ENCODE data around the gene APAF1. TPM values are rescaled to one million over a fixed set of nuclear protein-coding genes. Genes with fewer than 3 reads are reported as not detected.

Gene APAF1
- total RNA-seq, 3 donors from 2014 or later (not counting 1 experiment from before 2014, with no cell fraction given): 33.5 to 43.7 (median 34.9) TPM

- no peaks in the 10 kb centered on the region for H3K36me3 Mint-ChIP-seq
- WGBS (ENCODE audit: insufficient coverage): 93% methylated on average over 3 of the region's 3 CpGs
- H3K4me1 Mint-ChIP-seq: no peaks in the 10 kb centered on the region
- Histone ChIP-seq H3K9me3 (ENCODE audit: control insufficient read depth, insufficient read depth, low read length) (no peaks in the 10 kb centered on the region), H3K4me1 (ENCODE audit: control insufficient read depth, insufficient read depth, low read length) (no peaks in the 10 kb centered on the region), H3K36me3 (ENCODE audit: control insufficient read depth, insufficient read depth, low read length) (no peaks in the 10 kb centered on the region), H3K27me3 (ENCODE audit: control insufficient read depth, insufficient read depth, low read length) (no peaks in the 10 kb centered on the region), H3K27ac (ENCODE audit: low read length) (no peak overlapping the region), H3K4me3 (ENCODE audit: low read length) (no peak overlapping the region)
- intact Hi-C loops (cut with micrococcal nuclease): no loop called here
- peaks cover 0 to 3% of the 10 kb centered on the region in 2 donors for H3K27me3 Mint-ChIP-seq (ENCODE audit: low read depth in 2 of 2)
- no peak overlapping the region for H3K4me3 Mint-ChIP-seq
- TF ChIP-seq CTCF (IDR thresholded peaks at IDR 0.05): no peak
- no peak for DNase-seq
- H3K9me3 Mint-ChIP-seq: no peaks in the 10 kb centered on the region
- ATAC-seq: no peak
- H3K27ac Mint-ChIP-seq: no peak overlapping the region
Measured at GRCh38 chr12:98772818-98773217, 127.7 kb downstream of the APAF1 start.

- peaks cover 9 to 21% of the 10 kb centered on the region in 2 donors for H3K27me3 Mint-ChIP-seq (ENCODE audit: low read depth in 2 of 2)
- no peaks in the 10 kb centered on the region for H3K9me3 ChIP-seq (ENCODE audit: control insufficient read depth, insufficient read depth, low read length)
- intact Hi-C loops (cut with micrococcal nuclease): no loop called here
- H3K27ac Mint-ChIP-seq: no peak overlapping the region
- no peaks in the 10 kb centered on the region for H3K36me3 ChIP-seq (ENCODE audit: control insufficient read depth, insufficient read depth, low read length)
- no peak overlapping the region for H3K4me3 Mint-ChIP-seq
- H3K4me3 ChIP-seq (ENCODE audit: low read length): no peak overlapping the region
- no peaks in the 10 kb centered on the region for H3K4me1 ChIP-seq (ENCODE audit: control insufficient read depth, insufficient read depth, low read length)
- DNase-seq (no peak), ATAC-seq (no peak)
- WGBS (ENCODE audit: insufficient coverage): 52% methylated on average over 3 of the region's 4 CpGs
- no peaks in the 10 kb centered on the region for H3K27me3 ChIP-seq (ENCODE audit: control insufficient read depth, insufficient read depth, low read length)
- H3K4me1 Mint-ChIP-seq: no peaks in the 10 kb centered on the region
- no peaks in the 10 kb centered on the region for H3K9me3 Mint-ChIP-seq
- no peak overlapping the region for H3K27ac ChIP-seq (ENCODE audit: low read length)
- TF ChIP-seq CTCF (IDR thresholded peaks at IDR 0.05): no peak
- H3K36me3 Mint-ChIP-seq: no peaks in the 10 kb centered on the region
Measured at GRCh38 chr12:98780261-98780660, 135.2 kb downstream of the APAF1 start.

- no peak overlapping the region for H3K4me3 Mint-ChIP-seq
- peaks cover 9 to 21% of the 10 kb centered on the region in 2 donors for H3K27me3 Mint-ChIP-seq (ENCODE audit: low read depth in 2 of 2)
- H3K36me3 Mint-ChIP-seq: no peaks in the 10 kb centered on the region
- H3K4me1 ChIP-seq (ENCODE audit: control insufficient read depth, insufficient read depth, low read length): no peaks in the 10 kb centered on the region
- no peak for TF ChIP-seq CTCF (IDR thresholded peaks at IDR 0.05)
- no peaks in the 10 kb centered on the region for H3K9me3 ChIP-seq (ENCODE audit: control insufficient read depth, insufficient read depth, low read length)
- H3K27ac Mint-ChIP-seq: no peak overlapping the region
- WGBS (ENCODE audit: insufficient coverage): 92% methylated on average over 2 of the region's 2 CpGs
- no peaks in the 10 kb centered on the region for H3K36me3 ChIP-seq (ENCODE audit: control insufficient read depth, insufficient read depth, low read length)
- ATAC-seq (no peak), DNase-seq (no peak)
- H3K27me3 ChIP-seq (ENCODE audit: control insufficient read depth, insufficient read depth, low read length): no peaks in the 10 kb centered on the region
- H3K4me3 ChIP-seq (ENCODE audit: low read length): no peak overlapping the region
- no peaks in the 10 kb centered on the region for H3K4me1 Mint-ChIP-seq
- intact Hi-C loops (cut with micrococcal nuclease): no loop called here
- no peaks in the 10 kb centered on the region for H3K9me3 Mint-ChIP-seq
- no peak overlapping the region for H3K27ac ChIP-seq (ENCODE audit: low read length)
Measured at GRCh38 chr12:98783420-98783819, 138.3 kb downstream of the APAF1 start.

Other genes with a start within 250 kb of the APAF1 start
- gene TMPO, start 129.7 kb upstream of the APAF1 start, total RNA-seq: 10 to 100 TPM; 72.8 to 89.4 (median 85.5) TPM
- gene SLC25A3, start 51.6 kb upstream of the APAF1 start, total RNA-seq: 100 to 1,000 TPM; 393 to 490 (median 433) TPM
- 1 to 10 TPM; 3.9 to 6.3 (median 4.6) TPM for gene IKBIP, start 502 bp upstream of the APAF1 start, total RNA-seq